SK-N-SH (cell line): ENCODE data around the gene TNFSF18. TPM values are rescaled to one million over a fixed set of nuclear protein-coding genes. Genes with fewer than 3 reads are reported as not detected.

ENCODE experiments used
- CTCF ChIA-PET: fragments of 300-600, 350-600 bp; formaldehyde crosslinking; extraction: SDS; loops from one replicate; lab custom pipeline; 2021; lab: Yijun Ruan, JAX
- POLR2A ChIA-PET: fragments of 350-600 bp; sonication (Branson Sonifier 250); formaldehyde crosslinking; extraction: SDS; loops from one replicate; lab custom pipeline; 2020; ENCODE audit warnings: antibody characterized with exemption, inconsistent platforms; lab: Yijun Ruan, JAX
- DNase-seq: peaks from one replicate; pipeline ENCODE4 v3.0.0; 2012
- H2AFZ ChIP-seq: fragments of 200-600 bp; sonication (generic); 2 replicates; pipeline ENCODE4 v1.8.1; 2016; ENCODE audit warnings: antibody characterized with exemption, mild to moderate bottlenecking, low read depth
- H3F3A ChIP-seq: fragments of 200-600 bp; sonication (generic); replicated peaks from 2 replicates; pipeline ENCODE3; 2016; ENCODE audit warnings: antibody characterized with exemption, mild to moderate bottlenecking; ENCODE audit not compliant: insufficient read depth
- H3K27ac ChIP-seq, 2 experiments: fragments of 200-500 bp in 1 of 2; fragments of 200-600 bp in 1 of 2; sonication (Bioruptor generic) in 1 of 2; sonication (generic), shearing (Covaris generic) in 1 of 2; 2 replicates each; pipeline versions ENCODE4 v1.5.1 to v1.6.1; 2014 to 2016; ENCODE audit warnings: low read depth in 2 of 2, inconsistent platforms in 1 of 2, low read length in 1 of 2, mild to moderate bottlenecking in 1 of 2, mixed read lengths in 1 of 2
- H3K27me3 ChIP-seq: fragments of 200-600 bp; sonication (generic), shearing (Covaris generic); 2 replicates; pipeline ENCODE4 v1.6.1; 2016; ENCODE audit warnings: mixed run types; ENCODE audit not compliant: insufficient read depth
- H3K36me3 ChIP-seq, 2 experiments: fragments of 200-500 bp in 1 of 2; fragments of 200-600 bp in 1 of 2; sonication (Bioruptor generic) in 1 of 2; sonication (generic) in 1 of 2; replicated peaks in 1 of 2; 2 replicates each; pipeline versions ENCODE3 to v1.5.1; 2014 to 2016; ENCODE audit warnings: low read length in 1 of 2, mild to moderate bottlenecking in 1 of 2; ENCODE audit not compliant: insufficient read depth in 2 of 2, control insufficient read depth in 1 of 2
- H3K4me1 ChIP-seq, 2 experiments: fragments of 200-500 bp in 1 of 2; fragments of 200-600 bp in 1 of 2; sonication (Bioruptor generic) in 1 of 2; sonication (generic), shearing (Covaris generic) in 1 of 2; 2 replicates each; pipeline versions ENCODE4 v1.5.1 to v1.6.1; 2014 to 2016; ENCODE audit warnings: low read depth in 1 of 2, low read length in 1 of 2, mixed run types in 1 of 2; ENCODE audit not compliant: insufficient read depth in 2 of 2, control insufficient read depth in 1 of 2
- H3K4me2 ChIP-seq: fragments of 200-600 bp; sonication (generic), shearing (Covaris generic); 2 replicates; pipeline ENCODE4 v1.6.1; 2017; ENCODE audit warnings: mixed run types
- H3K4me3 ChIP-seq, 2 experiments: fragments of 200-500 bp in 1 of 2; fragments of 200-600 bp in 1 of 2; sonication (Bioruptor generic) in 1 of 2; sonication (generic), shearing (Covaris generic) in 1 of 2; 2 replicates each; pipeline versions ENCODE4 v1.5.1 to v1.8.1; 2014 to 2016; ENCODE audit warnings: low read depth in 2 of 2, inconsistent platforms in 1 of 2, low read length in 1 of 2, mild to moderate bottlenecking in 1 of 2, mixed read lengths in 1 of 2, moderate library complexity in 1 of 2
- H3K79me2 ChIP-seq: fragments of 200-600 bp; sonication (generic); 2 replicates; pipeline ENCODE4 v1.8.1; 2017; ENCODE audit warnings: mild to moderate bottlenecking; ENCODE audit not compliant: insufficient read depth
- H3K9ac ChIP-seq: fragments of 200-600 bp; sonication (generic); 2 replicates; pipeline ENCODE4 v1.6.1; 2017; ENCODE audit warnings: mixed run types
- H3K9me2 ChIP-seq: fragments of 200-600 bp; sonication (generic); 2 replicates; pipeline ENCODE4 v1.6.1; 2017; ENCODE audit warnings: mixed run types
- H3K9me3 ChIP-seq: fragments of 200-600 bp; sonication (generic); 2 replicates; pipeline ENCODE4 v1.6.1; 2017; ENCODE audit warnings: mixed run types, mild to moderate bottlenecking, moderate library complexity
- H4K20me1 ChIP-seq: fragments of 200-600 bp; sonication (generic); 2 replicates; pipeline ENCODE4 v1.6.1; 2017; ENCODE audit warnings: mild to moderate bottlenecking, mixed run types; ENCODE audit not compliant: insufficient read depth
- ELF1 ChIP-seq: IDR thresholded peaks from 2 replicates; pipeline ENCODE4 v1.4.0; 2012
- EZH2phosphoT487 ChIP-seq: fragments of 200-600 bp; sonication (generic); IDR thresholded peaks from 2 replicates; pipeline ENCODE4 v1.6.1; 2017; ENCODE audit warnings: low read depth, mixed run types, mild to moderate bottlenecking, antibody characterized with exemption, moderate library complexity, borderline replicate concordance
- FOSL2 ChIP-seq: IDR thresholded peaks from 2 replicates; pipeline ENCODE4 v1.4.0; 2012; ENCODE audit warnings: low read depth, mild to moderate bottlenecking, moderate library complexity, borderline replicate concordance
- GATA2 ChIP-seq: sonication (generic); formaldehyde crosslinking; IDR thresholded peaks from 2 replicates; pipeline ENCODE4 v1.5.0; 2020; ENCODE audit warnings: mild to moderate bottlenecking, missing genetic modification reagents
- JUND ChIP-seq: IDR thresholded peaks from 2 replicates; pipeline ENCODE4 v1.4.0; 2012
- MXI1 ChIP-seq: IDR thresholded peaks from 2 replicates; pipeline ENCODE4 v1.6.1; 2012; ENCODE audit warnings: mild to moderate bottlenecking, low read depth, low read length, improper control_type of control experiment
- NFIC ChIP-seq: IDR thresholded peaks from 2 replicates; pipeline ENCODE4 v1.4.0; 2012; ENCODE audit warnings: borderline replicate concordance
- POLR2AphosphoS5 ChIP-seq: IDR thresholded peaks from 2 replicates; pipeline ENCODE4 v1.6.1; 2012; ENCODE audit warnings: low read depth, low read length
- TCF12 ChIP-seq: IDR thresholded peaks from 2 replicates; pipeline ENCODE4 v1.4.0; 2012
- WGBS: methylation state at CpG from one replicate; pipeline ENCODE4 v1.1.6; 2017; ENCODE audit warnings: low lambda C conversion rate; 5-methylcytosine and 5-hydroxymethylcytosine counted together
- polyA plus RNA-seq, 3 experiments: library from polyadenylated mRNA; depleted of rRNA; stranded (reverse); fragments of >200 nt; gene quantifications; 2 replicates each; pipeline ENCODE4 v1.2.3, GENCODE V29; 2012
- TF ChIP-seq, protein P1 (sequence below): IDR thresholded peaks from 2 replicates; pipeline ENCODE4 v1.4.0; 2012; ENCODE audit warnings: low read depth
- TF ChIP-seq, protein P2 (sequence below): IDR thresholded peaks from 2 replicates; pipeline ENCODE4; 2012
- TF ChIP-seq, protein P3 (sequence below): IDR thresholded peaks from 2 replicates; pipeline ENCODE4 v1.4.0; 2012; ENCODE audit warnings: low read depth, borderline replicate concordance

The TNFSF18 gene
- polyA plus RNA-seq, 1 of the 3 experiments (the other 2 are of a cell fraction): 1.2 TPM

DNA sequence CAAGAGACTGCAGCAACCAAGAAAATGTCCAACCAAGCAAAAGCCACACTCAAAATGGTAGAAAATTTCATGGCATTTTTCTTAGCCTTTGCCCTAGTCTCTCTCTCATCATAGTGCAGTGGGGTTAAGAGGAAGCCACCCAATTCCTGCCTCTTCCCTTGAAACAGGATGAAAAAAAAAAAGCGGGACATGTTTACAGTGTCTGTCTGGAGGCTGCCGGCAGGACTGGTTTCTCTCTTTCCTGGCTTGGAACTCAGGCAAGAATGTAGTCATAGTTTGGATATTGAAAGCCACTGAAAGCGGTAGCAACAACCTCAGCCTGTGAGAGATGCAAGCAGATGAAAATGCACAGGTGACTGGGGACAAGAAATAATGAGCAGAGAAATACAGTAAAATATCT is 13.3 kb upstream of the TNFSF18 start (continued):
- TF ChIP-seq GATA2 (CRISPR knock-in tag) (no peak), MXI1 (no peak)
- TF ChIP-seq, all 33 proteins: peak for 0

DNA sequence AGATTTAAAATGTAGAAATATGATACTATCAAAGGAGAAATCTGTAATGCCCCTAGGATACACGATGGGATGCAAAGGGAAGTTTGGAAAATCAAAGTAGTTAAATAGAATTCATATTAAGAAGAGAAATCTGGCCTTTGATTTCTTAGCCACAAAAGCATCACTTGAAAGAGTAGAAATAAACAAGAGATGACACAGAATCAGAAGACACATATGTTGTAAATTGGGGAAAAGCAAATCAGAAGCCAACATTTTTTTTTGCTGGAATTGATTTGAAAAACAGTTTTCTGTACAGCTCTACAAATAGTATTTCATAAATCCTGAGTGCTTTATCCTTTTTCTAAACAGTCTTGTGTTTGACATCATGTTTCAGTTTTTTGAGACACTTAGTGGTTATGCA is 12.4 kb upstream of the TNFSF18 start:
- DNase-seq: no peak
- ChIA-PET POLR2A (no interaction called here), CTCF (no interaction called here)
- no peak overlapping the region for H3K4me2 ChIP-seq
- no peaks in the 10 kb centered on the region for H3K9me2 ChIP-seq
- no peak overlapping the region for H3K4me3 ChIP-seq
- no peaks in the 10 kb centered on the region for H3F3A ChIP-seq
- H3K36me3 ChIP-seq: no peaks in the 10 kb centered on the region
- peaks cover 4% of the 10 kb centered on the region; the same call in 1 of the 2 replicates for H3K9me3 ChIP-seq
- TF ChIP-seq, protein P1, sequence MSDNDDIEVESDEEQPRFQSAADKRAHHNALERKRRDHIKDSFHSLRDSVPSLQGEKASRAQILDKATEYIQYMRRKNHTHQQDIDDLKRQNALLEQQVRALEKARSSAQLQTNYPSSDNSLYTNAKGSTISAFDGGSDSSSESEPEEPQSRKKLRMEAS: no peak
- TF ChIP-seq, protein P2, sequence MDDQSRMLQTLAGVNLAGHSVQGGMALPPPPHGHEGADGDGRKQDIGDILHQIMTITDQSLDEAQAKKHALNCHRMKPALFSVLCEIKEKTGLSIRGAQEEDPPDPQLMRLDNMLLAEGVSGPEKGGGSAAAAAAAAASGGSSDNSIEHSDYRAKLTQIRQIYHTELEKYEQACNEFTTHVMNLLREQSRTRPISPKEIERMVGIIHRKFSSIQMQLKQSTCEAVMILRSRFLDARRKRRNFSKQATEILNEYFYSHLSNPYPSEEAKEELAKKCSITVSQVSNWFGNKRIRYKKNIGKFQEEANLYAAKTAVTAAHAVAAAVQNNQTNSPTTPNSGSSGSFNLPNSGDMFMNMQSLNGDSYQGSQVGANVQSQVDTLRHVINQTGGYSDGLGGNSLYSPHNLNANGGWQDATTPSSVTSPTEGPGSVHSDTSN: no peak
- TF ChIP-seq POLR2AphosphoS5: no peak
- TF ChIP-seq, protein P3, sequence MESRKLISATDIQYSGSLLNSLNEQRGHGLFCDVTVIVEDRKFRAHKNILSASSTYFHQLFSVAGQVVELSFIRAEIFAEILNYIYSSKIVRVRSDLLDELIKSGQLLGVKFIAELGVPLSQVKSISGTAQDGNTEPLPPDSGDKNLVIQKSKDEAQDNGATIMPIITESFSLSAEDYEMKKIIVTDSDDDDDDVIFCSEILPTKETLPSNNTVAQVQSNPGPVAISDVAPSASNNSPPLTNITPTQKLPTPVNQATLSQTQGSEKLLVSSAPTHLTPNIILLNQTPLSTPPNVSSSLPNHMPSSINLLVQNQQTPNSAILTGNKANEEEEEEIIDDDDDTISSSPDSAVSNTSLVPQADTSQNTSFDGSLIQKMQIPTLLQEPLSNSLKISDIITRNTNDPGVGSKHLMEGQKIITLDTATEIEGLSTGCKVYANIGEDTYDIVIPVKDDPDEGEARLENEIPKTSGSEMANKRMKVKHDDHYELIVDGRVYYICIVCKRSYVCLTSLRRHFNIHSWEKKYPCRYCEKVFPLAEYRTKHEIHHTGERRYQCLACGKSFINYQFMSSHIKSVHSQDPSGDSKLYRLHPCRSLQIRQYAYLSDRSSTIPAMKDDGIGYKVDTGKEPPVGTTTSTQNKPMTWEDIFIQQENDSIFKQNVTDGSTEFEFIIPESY: no peak
- TF ChIP-seq, all 33 proteins: peak for 0
- H3K27ac ChIP-seq: no peak overlapping the region
- no peaks in the 10 kb centered on the region for H3K79me2 ChIP-seq
- WGBS: 25% methylated on average over 1 of the region's 1 CpG
- H3K9ac ChIP-seq: no peak overlapping the region
- no peaks in the 10 kb centered on the region for H4K20me1 ChIP-seq
- peaks cover 0 to 4% of the 10 kb centered on the region in 2 experiments; a peak in 2 of 4 replicates for H3K4me1 ChIP-seq
- H2AFZ ChIP-seq: no peak overlapping the region
- no peaks in the 10 kb centered on the region for H3K27me3 ChIP-seq

DNA sequence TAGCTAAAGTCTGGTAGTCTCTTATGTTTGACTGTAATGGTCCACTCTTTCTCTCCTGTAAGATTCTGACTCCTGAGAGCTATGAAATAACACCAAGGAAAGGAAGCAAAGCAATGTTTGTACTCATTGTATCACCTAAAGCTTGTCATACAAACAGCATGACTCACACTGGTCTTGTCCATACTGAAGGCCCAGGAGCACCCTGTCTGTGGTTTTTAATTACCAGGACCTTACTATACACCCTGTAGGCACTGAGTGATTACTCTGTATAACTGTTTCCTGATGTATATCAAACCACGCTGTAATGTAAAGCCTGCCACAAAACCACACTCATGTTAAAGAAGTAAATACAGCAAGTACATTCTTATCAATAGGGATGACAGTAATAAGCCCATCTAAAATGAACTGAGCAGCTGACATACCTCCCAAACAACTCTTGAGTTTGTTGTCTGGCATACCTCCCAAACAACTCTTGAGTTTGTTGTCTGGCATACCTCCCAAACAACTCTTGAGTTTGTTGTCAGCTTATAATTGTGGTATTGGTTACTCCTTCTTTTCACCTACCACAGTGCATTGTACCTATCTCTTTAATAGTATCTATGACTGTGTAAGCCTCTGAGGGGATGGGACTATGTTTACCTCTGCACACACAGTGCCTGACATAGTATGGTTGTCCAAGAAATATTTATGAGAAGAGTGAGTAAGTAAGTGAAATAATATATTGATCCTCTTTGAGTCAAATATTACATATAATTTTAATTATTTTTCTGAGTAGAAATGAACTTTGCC is 11.6 kb upstream of the TNFSF18 start:
- CTCF ChIA-PET: no interaction called here
- H3K4me2 ChIP-seq: no peak overlapping the region
- H3K27me3 ChIP-seq: no peaks in the 10 kb centered on the region
- DNase-seq: no peak
- H3K79me2 ChIP-seq: no peaks in the 10 kb centered on the region
- POLR2A ChIA-PET: no interaction called here
- WGBS: 13% methylated on average over 1 of the region's 1 CpG
- no peaks in the 10 kb centered on the region for H4K20me1 ChIP-seq
- H3K27ac ChIP-seq: no peak overlapping the region
- H3K9ac ChIP-seq: no peak overlapping the region
- H3K4me1 ChIP-seq: peaks cover 0 to 4% of the 10 kb centered on the region in 2 experiments; a peak in 2 of 4 replicates
- no peaks in the 10 kb centered on the region for H3K9me2 ChIP-seq
- peaks cover 4% of the 10 kb centered on the region; the same call in 1 of the 2 replicates for H3K9me3 ChIP-seq
- TF ChIP-seq EZH2phosphoT487 (no peak), TCF12 (peak; percentile 58), NFIC (no peak; the same call in 1 of the 2 replicates), JUND (peak; percentile 40; the same call in 1 of the 2 replicates), ELF1 (no peak), FOSL2 (peak; percentile 43; the same call in 1 of the 2 replicates)
- TF ChIP-seq, protein P2: peak; percentile 54
- H3K36me3 ChIP-seq: no peaks in the 10 kb centered on the region
- H3K4me3 ChIP-seq: no peak overlapping the region
- no peak overlapping the region for H2AFZ ChIP-seq
- no peaks in the 10 kb centered on the region for H3F3A ChIP-seq
